OCI-LY7 (cell line): ENCODE data around the gene SMC4. TPM values are rescaled to one million over a fixed set of nuclear protein-coding genes. Genes with fewer than 3 reads are reported as not detected.

Experiments used
- BruUV-seq: library from RNA; stranded (reverse); fragments of 400-500 nt; replicated peaks from 2 replicates; lab custom pipeline; 2021; lab: Mats Ljungman, UMichigan
- CTCF ChIA-PET: fragments of 300-600 bp; sonication (Branson Sonifier 250); formaldehyde crosslinking; loops from one replicate; lab custom pipeline; 2022; ENCODE audit warnings: antibody characterized with exemption; ENCODE audit not compliant: unreplicated experiment; lab: Charles Lee
- POLR2A ChIA-PET: fragments of 300-600 bp; sonication (Branson Sonifier 250); formaldehyde crosslinking; loops from one replicate; lab custom pipeline; 2022; ENCODE audit warnings: antibody characterized with exemption; lab: Charles Lee
- DNase-seq: peaks from one replicate; pipeline ENCODE4 v3.0.0-alpha.2; 2015; ENCODE audit warnings: low spot score
- H2AFZ ChIP-seq: fragments of 200-600 bp; sonication (generic), shearing (Covaris generic); 2 replicates; pipeline ENCODE4 v1.6.1; 2014; ENCODE audit warnings: mild to moderate bottlenecking, antibody characterized with exemption, low read length, moderate library complexity
- H3K27ac ChIP-seq: fragments of 200-600 bp; sonication (generic); 2 replicates; pipeline ENCODE4 v1.5.1; 2014; ENCODE audit warnings: mixed run types, low read depth, mild to moderate bottlenecking, moderate library complexity, low read length, inconsistent platforms; ENCODE audit not compliant: poor library complexity, severe bottlenecking
- H3K36me3 ChIP-seq: fragments of 200-600 bp; sonication (generic); 2 replicates; pipeline ENCODE4 v1.6.1; 2014; ENCODE audit warnings: mild to moderate bottlenecking, antibody characterized with exemption, low read length, moderate library complexity, mixed read lengths; ENCODE audit not compliant: insufficient read depth
- H3K4me1 ChIP-seq: fragments of 200-600 bp; sonication (generic); 2 replicates; pipeline ENCODE4 v1.5.1; 2014; ENCODE audit warnings: mild to moderate bottlenecking, low read length; ENCODE audit not compliant: insufficient read depth, poor library complexity, severe bottlenecking
- H3K4me2 ChIP-seq: fragments of 200-600 bp; sonication (generic); 2 replicates; pipeline ENCODE4 v1.6.1; 2014; ENCODE audit warnings: mild to moderate bottlenecking, low read length
- H3K4me3 ChIP-seq: fragments of 200-600 bp; sonication (generic); 2 replicates; pipeline ENCODE4 v1.5.1; 2014; ENCODE audit warnings: mild to moderate bottlenecking, low read depth, low read length; ENCODE audit not compliant: poor library complexity, severe bottlenecking
- H3K79me2 ChIP-seq: fragments of 200-600 bp; sonication (generic); 2 replicates; pipeline ENCODE4 v1.6.1; 2016; ENCODE audit warnings: low read depth, mild to moderate bottlenecking, low read length, moderate library complexity, mixed read lengths; ENCODE audit not compliant: insufficient read depth
- H3K9me2 ChIP-seq: fragments of 200-600 bp; sonication (generic); 2 replicates; pipeline ENCODE4 v1.6.1; 2016; ENCODE audit warnings: mild to moderate bottlenecking, low read length, mixed read lengths; ENCODE audit not compliant: insufficient read depth
- H3K9me3 ChIP-seq: fragments of 200-600 bp; sonication (generic); 2 replicates; pipeline ENCODE4 v1.6.1; 2014; ENCODE audit warnings: mild to moderate bottlenecking, mixed run types, low read length, mixed read lengths
- H4K20me1 ChIP-seq: fragments of 200-600 bp; sonication (generic); 2 replicates; pipeline ENCODE4 v1.6.1; 2014; ENCODE audit warnings: mild to moderate bottlenecking, antibody characterized with exemption, low read length, moderate library complexity, mixed read lengths; ENCODE audit not compliant: insufficient read depth
- EZH2phosphoT487 ChIP-seq: fragments of 200-600 bp; sonication (generic); IDR thresholded peaks from 2 replicates; pipeline ENCODE4 v1.6.1; 2018; ENCODE audit warnings: low read depth, borderline replicate concordance, mild to moderate bottlenecking, mixed run types, antibody characterized with exemption, low read length, moderate library complexity, mixed read lengths
- intact Hi-C: fragments of 100-400 bp; cut with micrococcal nuclease; formaldehyde crosslinking; loops from one replicate; pipeline ENCODE4 v1.10.0; 2022; ENCODE audit not compliant: unreplicated experiment
- total RNA-seq, 2 experiments: library from RNA; depleted of rRNA in 1 of 2; stranded (reverse); fragments of >200 nt in 1 of 2; shearing (Covaris generic) in 1 of 2; gene quantifications; 2 replicates each; pipeline ENCODE4 v1.2.3, GENCODE V29; 2014 to 2022
- TF ChIP-seq, protein P1 (sequence below): fragments of 200-600 bp; sonication (generic); conservative IDR thresholded peaks from 2 replicates; pipeline ENCODE4 v1.5.1; 2014; ENCODE audit warnings: mild to moderate bottlenecking, antibody characterized with exemption, low read length, moderate library complexity, mixed read lengths

Gene SMC4
- total RNA-seq, 2 experiments from 2014 or later: 316 to 352 TPM

DNA sequence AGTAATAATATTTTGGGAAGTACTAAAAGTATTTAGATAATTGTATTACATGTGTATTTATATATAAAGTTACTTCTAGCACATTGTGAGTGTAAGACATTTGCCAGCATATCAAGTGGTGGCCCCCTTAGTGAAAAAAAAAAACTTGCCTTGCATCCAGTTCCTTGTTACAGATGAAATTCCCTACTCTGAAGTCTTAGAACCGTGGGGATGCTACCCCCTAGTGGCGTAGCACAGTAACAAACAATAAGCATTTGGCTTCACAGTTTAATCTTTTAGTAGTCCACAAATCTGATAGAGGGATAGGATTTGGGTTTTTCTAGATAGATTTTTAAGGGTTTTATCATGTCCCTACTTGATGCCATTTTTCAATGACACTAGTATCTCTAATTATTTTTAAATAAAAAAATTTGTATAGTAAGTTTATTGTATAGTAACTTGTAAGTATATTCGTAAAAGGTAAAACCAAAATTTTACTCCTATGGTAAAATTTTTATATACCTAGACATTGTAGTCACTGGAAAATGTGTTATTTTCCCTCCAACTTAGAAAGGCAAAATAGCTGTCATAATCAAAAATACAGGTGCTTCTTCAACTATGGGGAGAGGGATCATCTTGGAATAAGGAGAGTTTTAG lies 14.3 kb downstream of the SMC4 start:
- H3K36me3 ChIP-seq: peaks cover 98% of the 10 kb centered on the region
- no peak overlapping the region for H2AFZ ChIP-seq
- DNase-seq: peak; percentile 76
- H3K79me2 ChIP-seq: peaks cover 99% of the 10 kb centered on the region
- TF ChIP-seq EZH2phosphoT487: no peak
- TF ChIP-seq, protein P1, sequence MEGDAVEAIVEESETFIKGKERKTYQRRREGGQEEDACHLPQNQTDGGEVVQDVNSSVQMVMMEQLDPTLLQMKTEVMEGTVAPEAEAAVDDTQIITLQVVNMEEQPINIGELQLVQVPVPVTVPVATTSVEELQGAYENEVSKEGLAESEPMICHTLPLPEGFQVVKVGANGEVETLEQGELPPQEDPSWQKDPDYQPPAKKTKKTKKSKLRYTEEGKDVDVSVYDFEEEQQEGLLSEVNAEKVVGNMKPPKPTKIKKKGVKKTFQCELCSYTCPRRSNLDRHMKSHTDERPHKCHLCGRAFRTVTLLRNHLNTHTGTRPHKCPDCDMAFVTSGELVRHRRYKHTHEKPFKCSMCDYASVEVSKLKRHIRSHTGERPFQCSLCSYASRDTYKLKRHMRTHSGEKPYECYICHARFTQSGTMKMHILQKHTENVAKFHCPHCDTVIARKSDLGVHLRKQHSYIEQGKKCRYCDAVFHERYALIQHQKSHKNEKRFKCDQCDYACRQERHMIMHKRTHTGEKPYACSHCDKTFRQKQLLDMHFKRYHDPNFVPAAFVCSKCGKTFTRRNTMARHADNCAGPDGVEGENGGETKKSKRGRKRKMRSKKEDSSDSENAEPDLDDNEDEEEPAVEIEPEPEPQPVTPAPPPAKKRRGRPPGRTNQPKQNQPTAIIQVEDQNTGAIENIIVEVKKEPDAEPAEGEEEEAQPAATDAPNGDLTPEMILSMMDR: peak; percentile 95
- no TSS peak for BruUV-seq
- no peaks in the 10 kb centered on the region for H3K9me3 ChIP-seq
- H3K27ac ChIP-seq: no peak overlapping the region
- no peak overlapping the region for H3K4me3 ChIP-seq
- POLR2A ChIA-PET: interaction anchor here (1.0 to 3.5 kb wide), 7 partner anchors 11 to 36 kb away, joined by 3 to 14 read pairs (median 5); partner anchors contain the start of genes SMC4 and TRIM59
- CTCF ChIA-PET: no interaction called here
- intact Hi-C loops: no loop called here
- H3K9me2 ChIP-seq: no peaks in the 10 kb centered on the region
- H3K4me1 ChIP-seq: no peaks in the 10 kb centered on the region
- peaks cover 56% of the 10 kb centered on the region for H4K20me1 ChIP-seq
- no peak overlapping the region for H3K4me2 ChIP-seq

DNA sequence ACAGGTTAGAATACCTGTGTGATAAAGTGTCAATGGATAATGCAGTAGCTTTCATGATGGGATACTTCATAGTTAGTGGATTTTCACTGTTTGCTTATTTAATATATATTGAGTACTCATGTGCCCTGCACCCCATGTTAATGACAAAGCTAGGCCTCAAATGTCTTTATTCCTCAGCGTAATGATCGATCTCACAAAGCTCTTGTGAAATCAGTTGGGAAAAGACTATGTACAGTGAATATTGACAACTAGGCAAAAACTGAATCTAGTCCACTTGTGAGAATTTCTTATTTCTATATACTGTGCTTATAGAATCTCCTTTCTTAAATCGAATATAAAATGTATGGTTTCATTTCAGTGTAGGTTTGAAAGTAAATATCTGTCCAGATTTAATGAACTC lies 17.9 kb downstream of the SMC4 start:
- no peak for TF ChIP-seq EZH2phosphoT487
- TF ChIP-seq, protein P1: no peak
- no peaks in the 10 kb centered on the region for H3K9me3 ChIP-seq
- DNase-seq: no peak
- BruUV-seq: no TSS peak
- ChIA-PET CTCF (interaction anchor here (0.7 kb wide), 1 partner anchor 9 kb away, joined by 4 read pairs; no protein-coding TSS in a partner anchor), POLR2A (interaction anchor here (0.6 to 2.0 kb wide), 5 partner anchors 9 to 385 kb away, joined by 3 to 8 read pairs (median 4); no protein-coding TSS in a partner anchor)
- H3K4me1 ChIP-seq: no peaks in the 10 kb centered on the region
- no peak overlapping the region for H3K4me3 ChIP-seq
- H3K36me3 ChIP-seq: peaks cover 99% of the 10 kb centered on the region
- H3K27ac ChIP-seq: no peak overlapping the region
- no peak overlapping the region for H2AFZ ChIP-seq
- intact Hi-C loops: no loop called here
- H4K20me1 ChIP-seq: peaks cover 46% of the 10 kb centered on the region; the same call in 1 of the 2 replicates
- peaks cover 93% of the 10 kb centered on the region for H3K79me2 ChIP-seq
- H3K9me2 ChIP-seq: no peaks in the 10 kb centered on the region
- no peak overlapping the region for H3K4me2 ChIP-seq
